Ishikawa (cell line): ENCODE results near the gene CCDC92B.

Source experiments
- CEBPB ChIP-seq: IDR thresholded peaks from 2 replicates; pipeline ENCODE4 v1.6.1; 2012
- EP300 ChIP-seq: IDR thresholded peaks from 2 replicates; pipeline ENCODE4 v1.6.1; 2012; ENCODE audit warnings: borderline replicate concordance
- FOXM1 ChIP-seq: IDR thresholded peaks from 2 replicates; pipeline ENCODE4 v1.6.1; 2012; ENCODE audit warnings: low read depth, borderline replicate concordance
- RAD21 ChIP-seq: IDR thresholded peaks from 2 replicates; pipeline ENCODE4 v1.6.1; 2012; ENCODE audit warnings: low read depth
- TAF1 ChIP-seq: IDR thresholded peaks from 2 replicates; pipeline ENCODE4 v1.6.1; 2012; ENCODE audit warnings: low read depth, mild to moderate bottlenecking
- TEAD4 ChIP-seq: IDR thresholded peaks from 2 replicates; pipeline ENCODE4 v1.6.1; 2012
- ZBTB7A ChIP-seq: IDR thresholded peaks from 2 replicates; pipeline ENCODE4 v1.6.1; 2012; ENCODE audit warnings: low read depth
- TF ChIP-seq, protein P1 (sequence below): IDR thresholded peaks from 2 replicates; pipeline ENCODE4 v1.6.1; 2012
- TF ChIP-seq, protein P2 (sequence below): IDR thresholded peaks from 2 replicates; pipeline ENCODE4 v1.6.1; 2012; ENCODE audit warnings: low read depth, mild to moderate bottlenecking

- TF ChIP-seq EP300 (no peak), ZBTB7A (no peak), TAF1 (no peak), TEAD4 (no peak), CEBPB (no peak), RAD21 (no peak), FOXM1 (no peak)
- TF ChIP-seq, protein P1, sequence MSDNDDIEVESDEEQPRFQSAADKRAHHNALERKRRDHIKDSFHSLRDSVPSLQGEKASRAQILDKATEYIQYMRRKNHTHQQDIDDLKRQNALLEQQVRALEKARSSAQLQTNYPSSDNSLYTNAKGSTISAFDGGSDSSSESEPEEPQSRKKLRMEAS, result no peak
- TF ChIP-seq, protein P2, sequence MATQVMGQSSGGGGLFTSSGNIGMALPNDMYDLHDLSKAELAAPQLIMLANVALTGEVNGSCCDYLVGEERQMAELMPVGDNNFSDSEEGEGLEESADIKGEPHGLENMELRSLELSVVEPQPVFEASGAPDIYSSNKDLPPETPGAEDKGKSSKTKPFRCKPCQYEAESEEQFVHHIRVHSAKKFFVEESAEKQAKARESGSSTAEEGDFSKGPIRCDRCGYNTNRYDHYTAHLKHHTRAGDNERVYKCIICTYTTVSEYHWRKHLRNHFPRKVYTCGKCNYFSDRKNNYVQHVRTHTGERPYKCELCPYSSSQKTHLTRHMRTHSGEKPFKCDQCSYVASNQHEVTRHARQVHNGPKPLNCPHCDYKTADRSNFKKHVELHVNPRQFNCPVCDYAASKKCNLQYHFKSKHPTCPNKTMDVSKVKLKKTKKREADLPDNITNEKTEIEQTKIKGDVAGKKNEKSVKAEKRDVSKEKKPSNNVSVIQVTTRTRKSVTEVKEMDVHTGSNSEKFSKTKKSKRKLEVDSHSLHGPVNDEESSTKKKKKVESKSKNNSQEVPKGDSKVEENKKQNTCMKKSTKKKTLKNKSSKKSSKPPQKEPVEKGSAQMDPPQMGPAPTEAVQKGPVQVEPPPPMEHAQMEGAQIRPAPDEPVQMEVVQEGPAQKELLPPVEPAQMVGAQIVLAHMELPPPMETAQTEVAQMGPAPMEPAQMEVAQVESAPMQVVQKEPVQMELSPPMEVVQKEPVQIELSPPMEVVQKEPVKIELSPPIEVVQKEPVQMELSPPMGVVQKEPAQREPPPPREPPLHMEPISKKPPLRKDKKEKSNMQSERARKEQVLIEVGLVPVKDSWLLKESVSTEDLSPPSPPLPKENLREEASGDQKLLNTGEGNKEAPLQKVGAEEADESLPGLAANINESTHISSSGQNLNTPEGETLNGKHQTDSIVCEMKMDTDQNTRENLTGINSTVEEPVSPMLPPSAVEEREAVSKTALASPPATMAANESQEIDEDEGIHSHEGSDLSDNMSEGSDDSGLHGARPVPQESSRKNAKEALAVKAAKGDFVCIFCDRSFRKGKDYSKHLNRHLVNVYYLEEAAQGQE, result no peak
Observed at GRCh38 chr17:2700030-2700490, 49.4 kb downstream of the CCDC92B start.
